ENCODE data around the gene SRPK2. TPM values are rescaled to one million over a fixed set of nuclear protein-coding genes. Genes with fewer than 3 reads are reported as not detected.
"Not testable (repeated sequence)": the region's sequence is repeated elsewhere in the genome, so short reads cannot be mapped to it uniquely, and the experiment has no call there.

Gene SRPK2
- total RNA-seq, 1 experiment from 2014 or later: 28.4 TPM

DNA sequence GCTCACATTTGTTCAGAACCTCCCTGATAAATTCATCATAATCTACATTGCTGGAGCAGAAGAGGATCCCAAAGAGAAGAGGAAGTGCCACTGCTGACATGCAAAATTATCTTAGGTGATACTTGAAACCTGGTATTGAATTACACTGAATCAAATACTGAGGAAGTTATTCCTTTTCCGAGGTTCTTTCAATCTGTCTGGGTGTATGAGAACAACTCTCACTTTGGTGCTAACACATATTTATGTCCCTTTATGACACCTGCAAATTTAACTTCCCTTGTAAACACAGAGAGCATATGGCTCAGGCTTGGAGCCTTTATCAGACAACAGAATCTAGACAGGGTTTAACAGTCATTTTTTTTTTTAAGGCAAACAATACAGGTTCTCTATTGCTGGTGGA, 131.4 kb downstream of the SRPK2 start:
- Histone ChIP-seq H3K36me3 (replicated peaks; ENCODE audit: control insufficient read depth, insufficient read depth, low read length) (no peaks in the 10 kb centered on the region), H3K27me3 (ENCODE audit: control insufficient read depth, insufficient read depth, low read length) (no peaks in the 10 kb centered on the region), H3K4me3 (ENCODE audit: insufficient read depth, low read depth, low read length) (no peak overlapping the region)
- no peak for DNase-seq

DNA sequence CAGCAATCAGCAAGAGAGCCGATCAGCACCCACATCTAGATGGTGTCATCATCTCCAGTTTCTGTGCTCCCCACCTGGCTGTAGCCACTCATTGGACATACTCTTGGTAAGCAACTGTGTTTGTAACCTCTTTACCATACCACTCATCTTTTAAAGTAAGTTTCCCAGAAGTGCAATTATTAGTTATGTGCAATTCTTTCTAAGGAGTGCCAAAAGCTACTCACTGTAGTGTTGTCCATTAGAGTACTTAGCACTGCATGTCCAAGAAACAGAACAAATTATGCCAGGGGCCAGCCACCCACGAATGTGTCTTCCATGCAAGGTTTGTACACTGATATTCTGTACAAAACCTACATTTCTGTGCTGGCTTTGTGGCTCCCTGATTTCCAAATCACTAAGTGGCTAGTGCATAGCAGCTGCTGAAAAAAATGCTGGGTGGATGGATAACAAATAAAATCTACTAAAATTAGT, 131.9 kb downstream of the SRPK2 start:
- DNase-seq: no peak

DNA sequence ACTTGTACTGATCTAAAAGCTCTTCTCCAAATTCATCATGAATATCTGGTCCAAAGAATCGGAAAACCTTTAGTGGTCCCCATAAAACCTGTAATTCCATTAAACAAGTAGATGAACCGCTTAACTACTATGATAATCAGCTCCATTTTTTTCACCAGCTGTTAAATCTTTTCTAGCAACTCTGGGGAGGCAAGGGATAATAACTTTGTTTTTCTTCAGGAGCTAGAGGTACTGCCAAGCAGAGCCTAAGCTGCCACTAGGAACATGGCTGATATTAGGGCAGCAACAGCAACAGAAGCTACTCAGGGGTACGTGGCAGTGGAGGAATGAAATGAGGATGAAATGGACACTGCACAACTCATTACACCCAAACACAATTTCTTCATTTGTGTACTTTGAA, 138.0 kb downstream of the SRPK2 start:
- DNase-seq: no peak
- Histone ChIP-seq H3K36me3 (replicated peaks; ENCODE audit: control insufficient read depth, insufficient read depth, low read length) (no peaks in the 10 kb centered on the region), H3K27me3 (ENCODE audit: control insufficient read depth, insufficient read depth, low read length) (no peaks in the 10 kb centered on the region), H3K4me3 (ENCODE audit: insufficient read depth, low read depth, low read length) (no peak overlapping the region)

More for the DNA sequence above, 131.9 kb downstream of the SRPK2 start:
- H3K36me3 ChIP-seq (replicated peaks; ENCODE audit: control insufficient read depth, insufficient read depth, low read length): no peaks in the 10 kb centered on the region
- H3K4me3 ChIP-seq (ENCODE audit: insufficient read depth, low read depth, low read length): no peak overlapping the region
- no peaks in the 10 kb centered on the region for H3K27me3 ChIP-seq (ENCODE audit: control insufficient read depth, insufficient read depth, low read length)

DNA sequence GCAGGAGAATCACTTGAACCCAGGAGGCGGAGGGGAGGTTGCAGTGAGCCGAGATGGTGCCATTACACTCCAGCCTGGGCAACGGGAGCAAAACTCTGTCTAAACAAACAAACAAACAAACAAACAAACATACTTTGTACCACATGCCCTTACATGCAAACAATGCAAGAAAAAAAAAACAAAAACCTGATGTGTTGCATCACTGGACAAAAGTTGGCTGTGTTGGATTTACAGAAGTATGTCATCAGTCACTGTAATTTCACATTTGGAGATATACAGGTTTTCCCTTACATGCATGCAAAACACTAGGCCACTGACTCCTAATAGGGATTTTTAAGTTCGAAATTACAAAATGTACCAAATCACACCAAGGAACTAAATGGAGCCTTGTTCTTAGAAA, 138.5 kb downstream of the SRPK2 start:
- Histone ChIP-seq H3K4me3 (ENCODE audit: insufficient read depth, low read depth, low read length) (no peak overlapping the region), H3K36me3 (replicated peaks; ENCODE audit: control insufficient read depth, insufficient read depth, low read length) (no peaks in the 10 kb centered on the region), H3K27me3 (ENCODE audit: control insufficient read depth, insufficient read depth, low read length) (no peaks in the 10 kb centered on the region)
- no peak for DNase-seq

DNA sequence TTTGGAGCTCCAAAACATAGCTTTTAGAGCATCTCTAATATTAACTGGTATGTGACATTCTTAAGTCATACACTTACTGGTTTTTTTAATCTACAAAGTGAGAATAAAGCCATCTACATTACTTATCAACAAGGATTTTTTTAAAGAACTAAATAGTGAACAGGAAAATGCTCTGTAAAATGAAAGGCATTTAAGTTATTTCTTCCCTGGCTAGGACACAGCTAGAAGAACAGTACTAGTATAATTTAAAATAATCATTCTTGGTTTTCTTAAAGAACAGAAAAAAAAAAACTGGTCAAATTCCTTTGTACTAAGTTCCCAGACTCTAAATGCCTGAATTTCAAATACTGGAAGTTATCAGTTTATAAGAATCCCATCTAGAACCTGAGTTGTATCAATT, 139.5 kb downstream of the SRPK2 start:
- DNase-seq: no peak
- H3K36me3 ChIP-seq (replicated peaks; ENCODE audit: control insufficient read depth, insufficient read depth, low read length): no peaks in the 10 kb centered on the region
- H3K4me3 ChIP-seq (ENCODE audit: insufficient read depth, low read depth, low read length): no peak overlapping the region
- H3K27me3 ChIP-seq (ENCODE audit: control insufficient read depth, insufficient read depth, low read length): no peaks in the 10 kb centered on the region

DNA sequence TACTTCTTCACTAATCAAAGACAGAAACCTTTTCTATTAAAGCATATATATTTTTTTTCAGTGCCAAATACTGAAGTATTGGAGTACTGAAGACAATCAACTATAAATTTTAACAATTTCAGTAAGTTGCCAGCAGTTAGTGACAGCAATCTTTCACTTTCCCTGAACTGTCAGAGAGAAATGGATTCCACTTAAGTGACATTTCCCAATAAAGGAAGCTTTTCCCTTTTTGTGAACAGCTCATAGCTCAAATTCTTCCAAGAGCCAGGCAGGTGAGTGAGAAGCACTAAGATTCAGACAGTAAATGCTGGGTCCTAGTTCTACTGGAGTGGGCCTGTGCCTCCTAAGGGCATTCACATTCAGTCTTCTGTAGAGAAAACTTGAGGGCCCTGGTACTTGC, 142.0 kb downstream of the SRPK2 start:
- Histone ChIP-seq H3K27me3 (ENCODE audit: control insufficient read depth, insufficient read depth, low read length) (no peaks in the 10 kb centered on the region), H3K36me3 (replicated peaks; ENCODE audit: control insufficient read depth, insufficient read depth, low read length) (no peaks in the 10 kb centered on the region), H3K4me3 (ENCODE audit: insufficient read depth, low read depth, low read length) (no peak overlapping the region)
- DNase-seq: no peak

DNA sequence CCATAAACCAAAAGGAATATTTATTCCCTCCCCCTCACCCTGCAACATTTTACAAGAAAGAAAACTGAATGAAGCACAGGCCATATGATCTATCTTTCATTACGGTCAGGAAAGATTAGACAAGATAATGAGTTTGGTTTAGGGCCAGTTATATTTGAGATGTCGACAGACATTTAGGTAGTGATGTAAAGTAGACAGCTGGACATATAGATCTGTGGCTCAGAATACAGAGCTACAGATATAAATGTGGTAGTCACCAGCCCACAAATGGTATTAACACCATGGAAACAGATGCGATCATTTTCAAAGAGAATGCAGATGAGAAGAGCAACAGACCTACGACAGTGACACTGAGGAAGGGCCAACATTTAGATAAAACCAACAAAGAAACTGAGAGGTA, 142.5 kb downstream of the SRPK2 start:
- no peak for DNase-seq
- H3K4me3 ChIP-seq (ENCODE audit: insufficient read depth, low read depth, low read length): no peak overlapping the region

DNA sequence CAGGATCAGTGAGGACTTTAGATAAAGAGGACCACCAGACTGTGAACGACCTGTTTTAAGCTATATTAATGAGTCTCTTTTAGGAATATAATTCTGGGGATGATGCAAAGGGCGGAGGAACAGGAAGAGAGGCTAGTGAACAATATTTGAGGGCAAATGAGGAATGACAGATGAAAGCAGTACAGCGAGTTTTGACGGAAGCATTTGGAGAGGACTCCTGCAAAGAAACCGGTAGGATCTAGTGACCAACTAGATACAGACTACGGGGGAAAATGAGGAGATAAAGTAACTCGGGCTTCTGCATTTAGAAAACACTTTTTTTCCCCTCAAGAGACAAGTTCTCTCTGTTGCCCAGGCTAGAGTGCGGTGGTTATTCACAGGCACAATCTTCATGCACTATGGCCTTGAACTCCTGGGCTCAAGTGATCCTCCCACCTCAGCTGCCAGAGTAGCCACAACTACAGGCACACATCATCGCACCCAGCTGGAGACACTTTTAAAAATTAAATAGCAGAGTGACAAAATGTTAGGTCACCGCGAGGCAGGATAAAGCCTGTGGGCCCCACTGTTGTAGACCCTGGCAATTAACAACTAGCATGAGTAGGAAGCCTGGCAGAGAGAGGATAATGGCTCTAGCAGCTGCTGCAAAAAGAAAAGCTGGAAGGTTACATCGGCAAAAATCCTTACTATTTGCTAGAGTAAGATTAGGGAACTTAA, 143.2 kb downstream of the SRPK2 start:
- no peaks in the 10 kb centered on the region for H3K36me3 ChIP-seq (replicated peaks; ENCODE audit: control insufficient read depth, insufficient read depth, low read length)

More for the DNA sequence above, 142.5 kb downstream of the SRPK2 start:
- H3K36me3 ChIP-seq (replicated peaks; ENCODE audit: control insufficient read depth, insufficient read depth, low read length): no peaks in the 10 kb centered on the region
- H3K27me3 ChIP-seq (ENCODE audit: control insufficient read depth, insufficient read depth, low read length): no peaks in the 10 kb centered on the region

DNA sequence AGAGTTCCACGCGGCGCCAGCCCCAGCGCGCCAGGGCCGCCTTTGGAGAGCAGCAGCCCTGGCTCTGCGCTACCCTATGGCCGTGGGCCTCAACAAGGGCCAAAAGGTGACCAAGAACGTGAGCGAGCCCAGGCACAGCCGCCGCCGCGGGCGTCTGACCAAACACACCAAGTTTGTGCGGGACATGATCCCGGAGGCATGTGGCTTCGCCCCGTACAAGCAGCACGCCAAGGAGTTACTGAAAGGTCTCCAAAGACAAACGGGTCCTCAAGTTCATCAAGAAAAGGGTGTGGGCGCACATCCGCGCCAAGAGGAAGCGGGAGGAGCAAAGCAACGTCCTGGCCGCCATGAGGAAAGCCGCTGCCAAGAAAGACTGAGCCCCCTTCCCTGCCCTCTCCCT, 144.1 kb downstream of the SRPK2 start:
- DNase-seq: no peak
- no peaks in the 10 kb centered on the region for H3K27me3 ChIP-seq (ENCODE audit: control insufficient read depth, insufficient read depth, low read length)
- H3K4me3 ChIP-seq (ENCODE audit: insufficient read depth, low read depth, low read length): no peak overlapping the region
- H3K36me3 ChIP-seq (replicated peaks; ENCODE audit: control insufficient read depth, insufficient read depth, low read length): no peaks in the 10 kb centered on the region

More for the DNA sequence above, 143.2 kb downstream of the SRPK2 start:
- Histone ChIP-seq H3K4me3 (ENCODE audit: insufficient read depth, low read depth, low read length) (no peak overlapping the region), H3K27me3 (ENCODE audit: control insufficient read depth, insufficient read depth, low read length) (no peaks in the 10 kb centered on the region)
- no peak for DNase-seq

DNA sequence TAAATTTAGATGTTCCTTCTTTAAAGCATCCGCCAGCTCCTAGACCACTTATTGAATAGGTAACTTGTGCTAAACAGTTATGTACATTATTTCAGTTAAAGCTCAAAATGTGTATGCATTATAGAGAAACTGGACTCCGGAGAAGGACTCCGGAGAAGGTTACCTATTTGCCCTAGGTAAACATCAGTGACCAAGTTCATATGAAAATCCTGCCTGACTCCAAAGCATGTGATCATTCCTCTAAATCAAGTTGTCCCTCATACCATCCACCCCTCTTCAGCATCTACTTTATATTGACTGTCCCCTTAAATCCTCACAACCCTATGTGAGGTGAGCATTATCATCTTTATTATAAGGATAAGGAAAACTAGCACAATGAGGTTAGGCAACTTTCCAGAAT, 147.5 kb downstream of the SRPK2 start:
- no peak for DNase-seq
- H3K36me3 ChIP-seq (replicated peaks; ENCODE audit: control insufficient read depth, insufficient read depth, low read length): no peaks in the 10 kb centered on the region
- H3K27me3 ChIP-seq (ENCODE audit: control insufficient read depth, insufficient read depth, low read length): no peaks in the 10 kb centered on the region
- H3K4me3 ChIP-seq (ENCODE audit: insufficient read depth, low read depth, low read length): no peak overlapping the region

DNA sequence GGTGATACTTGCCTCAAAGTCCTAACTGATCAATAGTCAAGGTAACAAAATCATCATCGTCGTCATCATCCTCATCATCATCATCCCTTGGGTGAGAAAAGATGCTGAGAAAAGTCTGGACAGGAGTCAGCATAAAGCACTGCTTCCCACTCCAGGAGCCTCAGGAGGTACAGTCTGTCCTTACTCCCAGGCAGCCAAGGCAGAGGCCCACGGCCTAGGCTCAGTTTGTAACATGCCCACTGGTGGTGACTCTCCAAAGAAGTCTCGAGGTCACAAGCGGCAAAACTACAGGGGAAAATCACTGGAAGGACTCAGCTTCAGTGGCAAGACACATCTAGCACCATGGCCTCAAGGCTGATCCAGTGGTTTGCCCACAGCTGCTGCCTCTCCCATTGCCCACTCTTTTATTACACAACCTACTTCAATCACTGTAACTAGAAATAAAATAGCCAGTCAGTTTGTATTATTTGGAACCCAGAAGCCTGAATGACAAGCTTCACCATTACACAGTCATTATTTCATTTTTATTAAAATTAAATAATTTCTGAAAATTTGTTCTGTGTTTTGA, 150.4 kb downstream of the SRPK2 start:
- no peaks in the 10 kb centered on the region for H3K36me3 ChIP-seq (replicated peaks; ENCODE audit: control insufficient read depth, insufficient read depth, low read length)
- H3K27me3 ChIP-seq (ENCODE audit: control insufficient read depth, insufficient read depth, low read length): no peaks in the 10 kb centered on the region
- H3K4me3 ChIP-seq (ENCODE audit: insufficient read depth, low read depth, low read length): no peak overlapping the region
- no peak for DNase-seq

DNA sequence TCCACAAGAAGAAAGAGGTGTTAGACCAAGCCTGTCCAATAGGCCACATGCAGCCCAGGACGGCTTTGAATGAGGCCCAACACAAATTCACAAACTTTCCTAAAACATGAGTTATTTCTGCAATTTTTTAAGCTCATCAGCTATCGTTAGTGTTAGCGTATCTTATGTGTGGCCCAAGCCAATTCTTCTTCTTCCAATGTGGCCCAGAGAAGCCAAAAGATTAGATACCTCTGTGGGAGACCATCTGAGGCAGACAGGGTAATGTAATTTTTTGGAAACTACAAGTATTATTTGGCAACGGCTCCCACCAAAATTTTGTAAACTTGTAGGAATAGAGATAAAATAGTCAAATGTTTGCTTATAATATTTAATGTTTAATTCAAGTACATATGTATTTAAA, 153.8 kb downstream of the SRPK2 start:
- no peaks in the 10 kb centered on the region for H3K27me3 ChIP-seq (ENCODE audit: control insufficient read depth, insufficient read depth, low read length)
- H3K36me3 ChIP-seq (replicated peaks; ENCODE audit: control insufficient read depth, insufficient read depth, low read length): no peaks in the 10 kb centered on the region
- no peak for DNase-seq
- H3K4me3 ChIP-seq (ENCODE audit: insufficient read depth, low read depth, low read length): no peak overlapping the region

DNA sequence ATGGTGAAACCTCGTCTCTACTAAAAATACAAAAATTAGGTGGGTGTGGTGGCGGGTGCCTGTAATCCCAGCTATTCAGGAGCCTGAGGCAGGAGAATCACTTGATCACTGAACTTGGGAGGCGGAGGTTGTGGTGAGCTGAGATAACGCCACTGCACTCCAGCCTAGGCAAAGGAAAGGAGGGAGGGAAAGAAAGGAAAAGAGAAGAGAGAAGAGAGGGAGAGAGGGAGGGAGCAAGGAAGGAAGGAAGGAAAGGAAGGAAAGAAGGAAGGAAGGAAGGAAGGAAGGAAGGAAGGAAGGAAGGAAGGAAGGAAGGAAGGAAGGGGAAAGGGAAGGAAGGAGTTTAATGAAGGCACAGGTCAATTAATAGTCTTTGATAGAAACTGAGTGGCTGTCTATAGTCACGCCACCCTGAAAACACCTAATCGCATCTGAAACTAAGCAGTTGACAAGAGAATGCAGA, 155.9 kb downstream of the SRPK2 start:
- H3K27me3 ChIP-seq (ENCODE audit: control insufficient read depth, insufficient read depth, low read length); H3K36me3 ChIP-seq (replicated peaks; ENCODE audit: control insufficient read depth, insufficient read depth, low read length); DNase-seq; H3K4me3 ChIP-seq (ENCODE audit: insufficient read depth, low read depth, low read length): not testable (repeated sequence)

DNA sequence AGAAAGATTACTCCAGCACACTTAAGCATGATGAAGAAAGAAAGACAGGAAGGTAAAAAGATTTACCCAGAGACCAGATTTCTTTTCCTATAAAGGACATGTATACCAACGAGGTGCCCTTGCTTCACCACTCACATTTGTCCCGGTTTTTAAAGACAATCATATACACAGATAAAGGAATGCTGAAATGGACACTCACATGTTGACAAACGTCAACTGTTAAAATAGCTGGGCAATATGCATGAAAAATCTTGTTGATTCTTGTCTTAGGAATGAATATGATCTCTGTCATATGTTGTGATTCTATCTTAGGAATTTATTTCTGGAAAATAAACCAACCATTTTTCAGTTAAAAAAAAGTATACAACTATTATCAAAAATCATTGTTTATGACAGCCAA, 158.2 kb downstream of the SRPK2 start:
- Histone ChIP-seq H3K36me3 (replicated peaks; ENCODE audit: control insufficient read depth, insufficient read depth, low read length) (no peaks in the 10 kb centered on the region), H3K27me3 (ENCODE audit: control insufficient read depth, insufficient read depth, low read length) (no peaks in the 10 kb centered on the region), H3K4me3 (ENCODE audit: insufficient read depth, low read depth, low read length) (no peak overlapping the region)
- no peak for DNase-seq

DNA sequence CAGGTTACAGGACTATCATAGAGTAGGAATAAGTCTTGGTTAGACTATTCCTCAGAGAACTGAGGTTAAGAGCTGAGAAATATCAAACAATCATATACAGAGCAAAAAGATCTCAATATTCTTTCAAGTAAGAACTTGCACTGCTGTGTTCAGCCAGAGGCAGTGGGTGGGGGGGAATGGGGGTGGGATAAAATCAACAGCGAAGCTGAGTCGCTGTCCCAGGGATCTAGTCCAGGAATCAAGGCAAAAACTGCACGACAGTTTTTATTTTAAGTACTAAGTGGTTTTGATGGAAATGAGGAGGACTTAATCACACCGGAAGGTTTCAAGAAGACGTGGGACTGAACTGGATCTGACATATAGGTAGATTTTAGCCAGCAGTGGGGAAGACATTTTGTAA, 159.1 kb downstream of the SRPK2 start:
- no peaks in the 10 kb centered on the region for H3K27me3 ChIP-seq (ENCODE audit: control insufficient read depth, insufficient read depth, low read length)
- H3K4me3 ChIP-seq (ENCODE audit: insufficient read depth, low read depth, low read length): no peak overlapping the region
- no peak for DNase-seq
- no peaks in the 10 kb centered on the region for H3K36me3 ChIP-seq (replicated peaks; ENCODE audit: control insufficient read depth, insufficient read depth, low read length)
